Epithelial cell of proximal tubule (primary cell): ENCODE data around the gene SRD5A1. TPM values are rescaled to one million over a fixed set of nuclear protein-coding genes. Genes with fewer than 3 reads are reported as not detected.

Source experiments
- DNase-seq: peaks from one replicate; pipeline ENCODE4 v3.0.0-alpha.2; 2011; ENCODE audit warnings: low read depth
- H3K4me3 ChIP-seq: 2 replicates; pipeline ENCODE4 v1.5.1; 2011; ENCODE audit warnings: low read depth, mild to moderate bottlenecking, low read length
- CTCF ChIP-seq: conservative IDR thresholded peaks from 2 replicates; pipeline ENCODE4 v1.5.1; 2012; ENCODE audit warnings: low read depth, mild to moderate bottlenecking, low read length
- total RNA-seq: library from RNA; depleted of rRNA; stranded (reverse); fragments of >200 nt; gene quantifications from 2 replicates; pipeline ENCODE4 v1.2.3, GENCODE V29; 2015

SRD5A1 gene
- total RNA-seq, 1 donor from 2014 or later: 21.4 TPM

GRCh38 chr5:6707852-6708251, 74.6 kb downstream of the SRD5A1 start:
- TF ChIP-seq CTCF: no peak
- no peak overlapping the region for H3K4me3 ChIP-seq
- no peak for DNase-seq

GRCh38 chr5:6708814-6709213, 75.6 kb downstream of the SRD5A1 start:
- no peak overlapping the region for H3K4me3 ChIP-seq
- no peak for DNase-seq
- TF ChIP-seq CTCF: no peak

GRCh38 chr5:6710070-6710469, 76.8 kb downstream of the SRD5A1 start:
- no peak for TF ChIP-seq CTCF
- no peak overlapping the region for H3K4me3 ChIP-seq
- peak; percentile 83 for DNase-seq

- no peak for TF ChIP-seq CTCF
- no peak for DNase-seq
- no peak overlapping the region for H3K4me3 ChIP-seq
Observed at GRCh38 chr5:6710551-6711318, 77.5 kb downstream of the SRD5A1 start.

GRCh38 chr5:6711409-6712141, 78.3 kb downstream of the SRD5A1 start:
- no peak for DNase-seq
- no peak for TF ChIP-seq CTCF
- peak overlapping the region; percentile 86 for H3K4me3 ChIP-seq

- peak overlapping the region; percentile 86 for H3K4me3 ChIP-seq
- no peak for TF ChIP-seq CTCF
- DNase-seq: no peak
Observed at GRCh38 chr5:6712142-6712576, 78.9 kb downstream of the SRD5A1 start.
